Occipital lobe (tissue), 1 donor: Measurements from ENCODE around the gene HRNR. TPM values are rescaled to one million over a fixed set of nuclear protein-coding genes. Genes with fewer than 3 reads are reported as not detected.

ENCODE experiments used
- total RNA-seq: library from RNA; depleted of rRNA; stranded (reverse); fragments of >200 nt; gene quantifications from one replicate; pipeline ENCODE4 v1.2.3, GENCODE V29; 2014

Gene HRNR
- total RNA-seq, 1 donor from 2014 or later, result not detected

Other genes starting within 250 kb of the HRNR start
- 2.8 TPM for gene S100A10, start 230.3 kb downstream of the HRNR start, total RNA-seq
- gene S100A11, start 187.2 kb downstream of the HRNR start, total RNA-seq, result 0.78 TPM
- not detected for gene TCHHL1, start 135.1 kb downstream of the HRNR start, total RNA-seq
- gene TCHH, start 108.7 kb downstream of the HRNR start, total RNA-seq, result not detected
- gene RPTN, start 65.0 kb downstream of the HRNR start, total RNA-seq, result not detected
- not detected for gene FLG, start 101.0 kb upstream of the HRNR start, total RNA-seq
- gene FLG2, start 135.8 kb upstream of the HRNR start, total RNA-seq, result not detected
- gene CRNN, start 190.1 kb upstream of the HRNR start, total RNA-seq, result not detected